GM23248 (cell line): ENCODE measurements around the gene DEDD. TPM values are rescaled to one million over a fixed set of nuclear protein-coding genes. Genes with fewer than 3 reads are reported as not detected.
A peak's percentile ranks its signal among the peaks of the same experiment; 100 is the strongest.

Experiments used
- DNase-seq: peaks from one replicate; pipeline ENCODE4 v3.0.0-alpha.2; 2015
- H2AFZ ChIP-seq: fragments of 200-600 bp; sonication (generic); 2 replicates; pipeline ENCODE4 v1.6.1; 2016; ENCODE audit warnings: antibody characterized with exemption
- H3F3A ChIP-seq: fragments of 200-600 bp; sonication (generic); 2 replicates; pipeline ENCODE4 v1.6.1; 2016; ENCODE audit warnings: mild to moderate bottlenecking, antibody characterized with exemption, mixed run types; ENCODE audit not compliant: insufficient read depth
- H3K27ac ChIP-seq: fragments of 200-600 bp; sonication (generic); 2 replicates; pipeline ENCODE4 v1.5.1; 2016; ENCODE audit warnings: mild to moderate bottlenecking
- H3K27me3 ChIP-seq: fragments of 200-600 bp; sonication (generic); replicated peaks from 2 replicates; pipeline ENCODE4 v1.6.1; 2016; ENCODE audit warnings: mild to moderate bottlenecking; ENCODE audit not compliant: insufficient read depth
- H3K36me3 ChIP-seq: fragments of 200-600 bp; sonication (generic); 2 replicates; pipeline ENCODE4 v1.6.1; 2016; ENCODE audit warnings: low read depth, mild to moderate bottlenecking
- H3K4me1 ChIP-seq: fragments of 200-600 bp; sonication (generic); 2 replicates; pipeline ENCODE4 v1.6.1; 2016; ENCODE audit warnings: mild to moderate bottlenecking; ENCODE audit not compliant: insufficient read depth
- H3K4me2 ChIP-seq: fragments of 200-600 bp; sonication (generic); one replicate; pipeline ENCODE4 v1.6.1; 2016; ENCODE audit warnings: mild to moderate bottlenecking; ENCODE audit not compliant: unreplicated experiment
- H3K4me3 ChIP-seq: fragments of 200-600 bp; sonication (generic); 2 replicates; pipeline ENCODE4 v1.5.1; 2016; ENCODE audit warnings: mild to moderate bottlenecking
- H3K79me2 ChIP-seq: fragments of 200-600 bp; sonication (generic); 2 replicates; pipeline ENCODE4 v1.6.1; 2016; ENCODE audit warnings: mild to moderate bottlenecking; ENCODE audit not compliant: insufficient read depth
- H3K9ac ChIP-seq: fragments of 200-600 bp; sonication (generic); 2 replicates; pipeline ENCODE4 v1.6.1; 2016; ENCODE audit warnings: mild to moderate bottlenecking
- H3K9me2 ChIP-seq: fragments of 200-600 bp; sonication (generic); 2 replicates; pipeline ENCODE4 v1.6.1; 2016; ENCODE audit warnings: mixed run types, mild to moderate bottlenecking, moderate library complexity; ENCODE audit not compliant: insufficient read depth
- H3K9me3 ChIP-seq: fragments of 200-600 bp; sonication (generic); one replicate; pipeline ENCODE4 v1.6.1; 2017; ENCODE audit warnings: low read depth
- H4K20me1 ChIP-seq: fragments of 200-600 bp; sonication (generic); 2 replicates; pipeline ENCODE4 v1.6.0; 2016; ENCODE audit not compliant: insufficient read depth
- EZH2 ChIP-seq: fragments of 200-600 bp; sonication (generic); IDR thresholded peaks from 2 replicates; pipeline ENCODE4 v1.6.1; 2018; ENCODE audit warnings: antibody characterized with exemption, mild to moderate bottlenecking; ENCODE audit not compliant: insufficient read depth, poor library complexity, severe bottlenecking
- EZH2phosphoT487 ChIP-seq: fragments of 200-600 bp; sonication (generic); IDR thresholded peaks from 2 replicates; pipeline ENCODE4 v1.6.1; 2018; ENCODE audit warnings: antibody characterized with exemption, moderate library complexity, mild to moderate bottlenecking, low read depth; ENCODE audit not compliant: insufficient read depth
- WGBS, 2 experiments: methylation state at CpG; one replicate each; pipeline ENCODE4 v1.1.6; 2015 to 2017; ENCODE audit warnings: low lambda C conversion rate in 2 of 2, low coverage in 1 of 2; ENCODE audit errors: missing lambda C conversion rate in 2 of 2; 5-methylcytosine and 5-hydroxymethylcytosine counted together
- in situ Hi-C: fragments of 300-500 bp; cut with MboI; formaldehyde crosslinking; loops from 2 replicates; pipeline ENCODE4 v1.15.0; 2020
- polyA plus RNA-seq: library from polyadenylated mRNA; unstranded; fragments of >200 nt; fragmentation: Nextera tagmentation; extraction: Ambion mirVana; gene quantifications from 2 replicates; pipeline ENCODE4 v1.2.1, GENCODE V29; 2016
- total RNA-seq: library from RNA; depleted of rRNA; stranded (reverse); fragments of >200 nt; shearing (Covaris generic); gene quantifications from 2 replicates; pipeline ENCODE4 v1.2.3, GENCODE V29; 2014

DEDD gene
- total and polyA plus RNA-seq, 2 experiments from 2014 or later, result 36.7 to 37.8 TPM

GRCh38 chr1:161082996-161083747 lies 49.3 kb downstream of the DEDD start:
- H3K4me3 ChIP-seq, result no peak overlapping the region
- H4K20me1 ChIP-seq, result no peaks in the 10 kb centered on the region
- WGBS, 2 experiments, result 24 to 27% methylated on average over 7 to 8 of the region's 8 CpGs
- H2AFZ ChIP-seq, result peak overlapping the region; percentile 69
- H3K36me3 ChIP-seq, result no peaks in the 10 kb centered on the region
- TF ChIP-seq EZH2, result no peak
- no peak for TF ChIP-seq EZH2phosphoT487
- in situ Hi-C loops, result no loop called here
- peak overlapping the region; percentile 42 for H3K4me2 ChIP-seq
- no peaks in the 10 kb centered on the region for H3K9me2 ChIP-seq
- H3K9me3 ChIP-seq, result no peaks in the 10 kb centered on the region
- DNase-seq, result peak; percentile 98
- H3K27ac ChIP-seq, result peak overlapping the region; percentile 88
- no peaks in the 10 kb centered on the region for H3K27me3 ChIP-seq
- H3K9ac ChIP-seq, result peak overlapping the region; percentile 74
- H3K4me1 ChIP-seq, result peaks cover 62% of the 10 kb centered on the region
- no peaks in the 10 kb centered on the region for H3K79me2 ChIP-seq
- H3F3A ChIP-seq, result peaks cover 41% of the 10 kb centered on the region

DNA sequence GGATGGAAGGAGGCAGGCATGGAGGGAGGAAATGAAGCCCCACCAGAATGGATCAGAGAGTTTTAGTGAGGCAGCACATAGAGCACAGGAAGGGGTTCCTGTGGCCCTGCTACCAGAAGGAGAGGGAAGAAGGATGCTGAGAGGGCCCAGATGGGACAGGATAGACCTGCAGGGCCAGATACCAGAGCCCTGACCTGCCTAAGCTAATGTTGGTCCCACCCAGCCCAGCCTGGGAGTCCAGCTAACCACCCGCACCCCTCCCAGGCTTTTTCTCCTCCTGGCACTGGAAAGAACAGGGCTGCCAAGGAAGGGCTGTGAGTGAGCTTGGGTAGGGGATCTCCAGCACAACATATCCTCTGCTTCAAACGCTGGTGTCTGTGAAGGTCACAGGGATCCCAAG lies 50.0 kb downstream of the DEDD start:
- Histone ChIP-seq H3K27ac (peak overlapping the region; percentile 88), H2AFZ (no peak overlapping the region), H3K9me3 (no peaks in the 10 kb centered on the region), H3K9me2 (no peaks in the 10 kb centered on the region), H3K27me3 (no peaks in the 10 kb centered on the region), H3K9ac (peak overlapping the region; percentile 74; the same call in 1 of the 2 replicates), H3K4me3 (no peak overlapping the region), H3K79me2 (no peaks in the 10 kb centered on the region), H3K4me2 (no peak overlapping the region), H3F3A (peaks cover 34% of the 10 kb centered on the region), H3K4me1 (peaks cover 55% of the 10 kb centered on the region), H3K36me3 (no peaks in the 10 kb centered on the region), H4K20me1 (no peaks in the 10 kb centered on the region)
- 97 to 100% methylated on average over 2 of the region's 2 CpGs for WGBS, 2 experiments
- in situ Hi-C loops, result no loop called here
- TF ChIP-seq EZH2 (no peak), EZH2phosphoT487 (no peak)
- no peak for DNase-seq

GRCh38 chr1:161081519-161081918 lies 50.9 kb downstream of the DEDD start:
- H3F3A ChIP-seq, result peaks cover 31% of the 10 kb centered on the region
- H3K27ac ChIP-seq, result peak overlapping the region; percentile 88
- H3K4me2 ChIP-seq, result no peak overlapping the region
- no peak overlapping the region for H3K4me3 ChIP-seq
- in situ Hi-C loops, result no loop called here
- H3K9me3 ChIP-seq, result no peaks in the 10 kb centered on the region
- H2AFZ ChIP-seq, result peak overlapping the region; percentile 64; the same call in 1 of the 2 replicates
- no peaks in the 10 kb centered on the region for H3K36me3 ChIP-seq
- no peaks in the 10 kb centered on the region for H3K27me3 ChIP-seq
- no peak for DNase-seq
- H3K9ac ChIP-seq, result peak overlapping the region; percentile 26
- WGBS, 2 experiments, result 74 to 87% methylated on average over 4 to 5 of the region's 5 CpGs
- TF ChIP-seq EZH2phosphoT487, result no peak
- no peak for TF ChIP-seq EZH2
- H3K4me1 ChIP-seq, result peaks cover 54% of the 10 kb centered on the region
- H4K20me1 ChIP-seq, result no peaks in the 10 kb centered on the region
- H3K79me2 ChIP-seq, result no peaks in the 10 kb centered on the region
- H3K9me2 ChIP-seq, result no peaks in the 10 kb centered on the region

GRCh38 chr1:161080441-161081405 lies 51.7 kb downstream of the DEDD start:
- TF ChIP-seq EZH2phosphoT487 (no peak), EZH2 (no peak)
- peak overlapping the region; percentile 46 for H3K4me2 ChIP-seq
- H2AFZ ChIP-seq, result peak overlapping the region; percentile 64
- in situ Hi-C loops, result no loop called here
- no peaks in the 10 kb centered on the region for H3K27me3 ChIP-seq
- H3K36me3 ChIP-seq, result no peaks in the 10 kb centered on the region
- peaks cover 31% of the 10 kb centered on the region for H3F3A ChIP-seq
- no peaks in the 10 kb centered on the region for H3K9me2 ChIP-seq
- WGBS, 2 experiments, result 37 to 45% methylated on average over 5 of the region's 5 CpGs
- DNase-seq, result peak; percentile 80
- no peak overlapping the region for H3K4me3 ChIP-seq
- no peaks in the 10 kb centered on the region for H3K79me2 ChIP-seq
- H4K20me1 ChIP-seq, result no peaks in the 10 kb centered on the region
- peak overlapping the region; percentile 88 for H3K27ac ChIP-seq
- no peaks in the 10 kb centered on the region for H3K9me3 ChIP-seq
- peak overlapping the region; percentile 26 for H3K9ac ChIP-seq
- peaks cover 54% of the 10 kb centered on the region for H3K4me1 ChIP-seq
